Sciatic nerve (tissue), 2 donors: ENCODE results near the gene NELFA. TPM values are rescaled to one million over a fixed set of nuclear protein-coding genes. Genes with fewer than 3 reads are reported as not detected.
"Not testable (repeated sequence)": the region's sequence is repeated elsewhere in the genome, so short reads cannot be mapped to it uniquely, and the experiment has no call there.

ENCODE experiments used
- ATAC-seq: fragments of 200-7000 bp; cut with Tn5 transposase; one replicate; pipeline ENCODE4 v1.9.1; 2020; ENCODE audit warnings: mild to moderate bottlenecking, moderate library complexity
- DNase-seq: peaks from one replicate; pipeline ENCODE4 v3.0.0-alpha.2; 2020; ENCODE audit warnings: low spot score
- intact Hi-C: fragments of 100-400 bp; cut with DNase I; formaldehyde crosslinking; loops from one replicate; pipeline ENCODE4 v1.14.2; 2022
- total RNA-seq: library from RNA; stranded (reverse); fragmentation: NEBNext Ultra II Directional; extraction: Animal tissue kit (Norgen Biotek cat#: 25700); gene quantifications from one replicate; pipeline ENCODE4 v1.2.1, GENCODE V29; 2021
- donor health status: DM: no; HTN: no; CAD: no.
- donor health status: DM: no; HTN: no; CAD: no.

Gene NELFA
- total RNA-seq, 1 donor from 2014 or later = 27.2 TPM

GRCh38 chr4:1998296-1998695 lies 10.5 kb downstream of the NELFA start:
- no peak for ATAC-seq
- no peak for DNase-seq
- intact Hi-C loops = no loop called here

GRCh38 chr4:1997712-1998111 lies 11.1 kb downstream of the NELFA start:
- no peak for ATAC-seq
- peak; percentile 14 for DNase-seq
- intact Hi-C loops = no loop called here

- DNase-seq (no peak), ATAC-seq (no peak)
- intact Hi-C loops = no loop called here
These were observed 11.7 kb downstream of the NELFA start for GRCh38 chr4:1996866-1997611.

GRCh38 chr4:1994938-1995337 lies 13.8 kb downstream of the NELFA start:
- DNase-seq (no peak), ATAC-seq (no peak)
- intact Hi-C loops = no loop called here

- intact Hi-C loops, ATAC-seq: not testable (repeated sequence)
- peak; percentile 22 for DNase-seq
These were observed 14.9 kb downstream of the NELFA start for GRCh38 chr4:1993718-1994516.

GRCh38 chr4:1993169-1993516 lies 15.6 kb downstream of the NELFA start:
- no peak for ATAC-seq
- no peak for DNase-seq
- intact Hi-C loops = no loop called here

GRCh38 chr4:1992468-1993168 lies 16.2 kb downstream of the NELFA start:
- DNase-seq (peak; percentile 58), ATAC-seq (peak; percentile 82)
- intact Hi-C loops = no loop called here

GRCh38 chr4:1991596-1992434 lies 17.0 kb downstream of the NELFA start:
- intact Hi-C loops = no loop called here
- ATAC-seq (peak; percentile 8), DNase-seq (peak; percentile 51)

GRCh38 chr4:1991087-1991486 lies 17.7 kb downstream of the NELFA start:
- no peak for DNase-seq
- no peak for ATAC-seq
- intact Hi-C loops = no loop called here

- ATAC-seq = no peak
- intact Hi-C loops = no loop called here
These were observed 18.1 kb downstream of the NELFA start for GRCh38 chr4:1990676-1991075.

GRCh38 chr4:1990348-1990645 lies 18.5 kb downstream of the NELFA start:
- DNase-seq = no peak
- ATAC-seq = no peak
- intact Hi-C loops = no loop called here

More at GRCh38 chr4:1990676-1991075, 18.1 kb downstream of the NELFA start:
- DNase-seq = no peak

GRCh38 chr4:1989533-1990347 lies 19.0 kb downstream of the NELFA start:
- no peak for DNase-seq
- intact Hi-C loops = no loop called here
- ATAC-seq = no peak

- intact Hi-C loops = no loop called here
- ATAC-seq = no peak
- no peak for DNase-seq
These were observed 20.4 kb downstream of the NELFA start for GRCh38 chr4:1988327-1988724.

GRCh38 chr4:1987721-1988326 lies 20.9 kb downstream of the NELFA start:
- DNase-seq = no peak
- no peak for ATAC-seq
- intact Hi-C loops = no loop called here

- intact Hi-C loops = no loop called here
- no peak for ATAC-seq
- no peak for DNase-seq
These were observed 21.5 kb downstream of the NELFA start for GRCh38 chr4:1987296-1987695.

GRCh38 chr4:1986578-1987210 lies 22.1 kb downstream of the NELFA start:
- ATAC-seq (no peak), DNase-seq (no peak)

GRCh38 chr4:1985780-1986577 lies 22.8 kb downstream of the NELFA start:
- no peak for ATAC-seq
- DNase-seq = no peak
- intact Hi-C loops = no loop called here

More at GRCh38 chr4:1986578-1987210, 22.1 kb downstream of the NELFA start:
- intact Hi-C loops = no loop called here
